Body of pancreas (tissue), 4 donors: ENCODE data around the gene ARMC10.

ENCODE experiments used
- POLR2A ChIP-seq, 3 donors: fragments of 450-650 bp; IDR thresholded peaks; one replicate each; pipeline ENCODE4 v1.6.1; 2016; ENCODE audit warnings: antibody characterized with exemption in 3 of 3, mild to moderate bottlenecking in 2 of 3
- TF ChIP-seq, protein P1 (sequence below), 7 experiments: fragments of 450-650 bp in 4 of 7; fragments of 200-600 bp in 3 of 7; sonication (generic) in 3 of 7; IDR thresholded peaks; one replicate each; pipeline ENCODE4 v1.5.1; 2016 to 2019; ENCODE audit warnings: antibody characterized with exemption in 7 of 7

DNA sequence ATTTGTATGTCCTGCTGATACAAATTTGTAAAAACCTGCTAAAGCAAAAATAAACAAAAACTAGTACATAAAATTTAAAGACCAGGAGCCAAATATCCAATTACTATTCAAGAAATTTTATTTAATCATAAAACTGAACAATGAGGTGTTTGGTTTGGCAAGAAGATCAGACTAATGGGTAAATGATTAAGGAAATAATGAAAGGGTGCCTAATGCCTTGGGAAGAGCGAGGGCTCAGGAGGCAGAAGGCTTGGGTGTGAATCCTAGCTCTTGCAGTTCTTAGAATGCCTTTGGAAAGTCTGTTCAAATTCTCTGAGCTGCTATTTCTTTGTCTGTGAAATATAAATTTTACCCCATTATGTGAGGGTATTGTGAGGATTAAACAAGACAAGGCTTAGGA lies 41.6 kb downstream of the ARMC10 start:
- no peak for TF ChIP-seq POLR2A (IDR thresholded peaks at IDR 0.05)
- TF ChIP-seq, protein P1, sequence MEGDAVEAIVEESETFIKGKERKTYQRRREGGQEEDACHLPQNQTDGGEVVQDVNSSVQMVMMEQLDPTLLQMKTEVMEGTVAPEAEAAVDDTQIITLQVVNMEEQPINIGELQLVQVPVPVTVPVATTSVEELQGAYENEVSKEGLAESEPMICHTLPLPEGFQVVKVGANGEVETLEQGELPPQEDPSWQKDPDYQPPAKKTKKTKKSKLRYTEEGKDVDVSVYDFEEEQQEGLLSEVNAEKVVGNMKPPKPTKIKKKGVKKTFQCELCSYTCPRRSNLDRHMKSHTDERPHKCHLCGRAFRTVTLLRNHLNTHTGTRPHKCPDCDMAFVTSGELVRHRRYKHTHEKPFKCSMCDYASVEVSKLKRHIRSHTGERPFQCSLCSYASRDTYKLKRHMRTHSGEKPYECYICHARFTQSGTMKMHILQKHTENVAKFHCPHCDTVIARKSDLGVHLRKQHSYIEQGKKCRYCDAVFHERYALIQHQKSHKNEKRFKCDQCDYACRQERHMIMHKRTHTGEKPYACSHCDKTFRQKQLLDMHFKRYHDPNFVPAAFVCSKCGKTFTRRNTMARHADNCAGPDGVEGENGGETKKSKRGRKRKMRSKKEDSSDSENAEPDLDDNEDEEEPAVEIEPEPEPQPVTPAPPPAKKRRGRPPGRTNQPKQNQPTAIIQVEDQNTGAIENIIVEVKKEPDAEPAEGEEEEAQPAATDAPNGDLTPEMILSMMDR (IDR thresholded peaks at IDR 0.05) = no peak
